ENCODE results near the gene SLC35F3.

GRCh38 chr1:233905416-233906051 is 1.1 kb downstream of the SLC35F3 start:
- TF ChIP-seq, protein P1, sequence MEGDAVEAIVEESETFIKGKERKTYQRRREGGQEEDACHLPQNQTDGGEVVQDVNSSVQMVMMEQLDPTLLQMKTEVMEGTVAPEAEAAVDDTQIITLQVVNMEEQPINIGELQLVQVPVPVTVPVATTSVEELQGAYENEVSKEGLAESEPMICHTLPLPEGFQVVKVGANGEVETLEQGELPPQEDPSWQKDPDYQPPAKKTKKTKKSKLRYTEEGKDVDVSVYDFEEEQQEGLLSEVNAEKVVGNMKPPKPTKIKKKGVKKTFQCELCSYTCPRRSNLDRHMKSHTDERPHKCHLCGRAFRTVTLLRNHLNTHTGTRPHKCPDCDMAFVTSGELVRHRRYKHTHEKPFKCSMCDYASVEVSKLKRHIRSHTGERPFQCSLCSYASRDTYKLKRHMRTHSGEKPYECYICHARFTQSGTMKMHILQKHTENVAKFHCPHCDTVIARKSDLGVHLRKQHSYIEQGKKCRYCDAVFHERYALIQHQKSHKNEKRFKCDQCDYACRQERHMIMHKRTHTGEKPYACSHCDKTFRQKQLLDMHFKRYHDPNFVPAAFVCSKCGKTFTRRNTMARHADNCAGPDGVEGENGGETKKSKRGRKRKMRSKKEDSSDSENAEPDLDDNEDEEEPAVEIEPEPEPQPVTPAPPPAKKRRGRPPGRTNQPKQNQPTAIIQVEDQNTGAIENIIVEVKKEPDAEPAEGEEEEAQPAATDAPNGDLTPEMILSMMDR (IDR thresholded peaks at IDR 0.05; ENCODE audit: poor library complexity, severe bottlenecking): no peak
- TF ChIP-seq POLR2AphosphoS5 (IDR thresholded peaks at IDR 0.05) (no peak), REST (IDR thresholded peaks at IDR 0.05; ENCODE audit: borderline replicate concordance) (no peak), EP300 (conservative IDR thresholded peaks at IDR 0.05; ENCODE audit: poor library complexity, severe bottlenecking) (no peak)
